ENCODE measurements around the gene ZNF576.

Gene ZNF576

DNA sequence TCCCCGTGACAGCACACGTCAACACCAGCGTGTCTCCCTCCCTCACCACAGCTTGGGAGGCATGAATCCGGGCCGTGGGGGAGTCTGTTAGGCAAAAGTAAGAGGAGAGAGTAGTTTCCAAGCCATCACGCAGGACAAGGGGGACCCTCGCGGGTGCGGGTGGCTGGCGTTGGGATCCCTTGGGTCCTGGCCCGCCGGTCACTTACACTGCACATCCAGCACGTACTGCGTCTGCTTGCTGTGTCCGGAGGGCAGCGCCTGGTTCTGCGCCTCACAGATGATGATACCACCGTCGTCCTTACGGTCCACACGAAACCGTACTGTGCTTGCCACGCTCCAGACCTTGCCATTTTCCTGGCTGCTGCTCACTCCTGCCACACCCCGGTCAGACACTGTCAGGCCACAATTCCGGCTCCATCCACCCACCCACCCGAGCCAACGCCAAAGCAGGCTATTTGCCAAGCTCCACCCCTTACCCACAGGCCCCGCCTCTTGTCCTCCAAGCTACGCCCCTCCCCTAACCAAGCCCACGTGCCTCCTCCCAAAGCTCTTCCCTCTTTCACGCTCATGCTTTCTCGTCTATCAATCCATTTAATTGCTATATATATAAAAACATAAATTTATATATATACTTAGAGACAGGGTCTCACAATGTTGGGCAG lies 29.7 kb downstream of the ZNF576 start:
- no peak overlapping the region for H3K4me3 ChIP-seq (ENCODE audit: low read depth, low read length)
- H3K36me3 ChIP-seq: no peaks in the 10 kb centered on the region
- H3K27me3 ChIP-seq: no peaks in the 10 kb centered on the region
- no peaks in the 10 kb centered on the region for H3K4me1 ChIP-seq
- DNase-seq: peak; percentile 77
- TF ChIP-seq CTCF (IDR thresholded peaks at IDR 0.05; ENCODE audit: low read depth, low read length): peak; percentile 47
- H3K9me3 ChIP-seq: no peaks in the 10 kb centered on the region; the same call in 1 of the 2 replicates

- no peak overlapping the region for H3K4me3 ChIP-seq (ENCODE audit: low read depth, low read length)
- TF ChIP-seq CTCF (IDR thresholded peaks at IDR 0.05; ENCODE audit: low read depth, low read length): no peak
- no peaks in the 10 kb centered on the region for H3K4me1 ChIP-seq
- H3K27me3 ChIP-seq: no peaks in the 10 kb centered on the region
- DNase-seq: no peak
- no peaks in the 10 kb centered on the region; the same call in 1 of the 2 replicates for H3K9me3 ChIP-seq
- H3K36me3 ChIP-seq: no peaks in the 10 kb centered on the region
Measured at GRCh38 chr19:43626838-43627237, 30.4 kb downstream of the ZNF576 start.

DNA sequence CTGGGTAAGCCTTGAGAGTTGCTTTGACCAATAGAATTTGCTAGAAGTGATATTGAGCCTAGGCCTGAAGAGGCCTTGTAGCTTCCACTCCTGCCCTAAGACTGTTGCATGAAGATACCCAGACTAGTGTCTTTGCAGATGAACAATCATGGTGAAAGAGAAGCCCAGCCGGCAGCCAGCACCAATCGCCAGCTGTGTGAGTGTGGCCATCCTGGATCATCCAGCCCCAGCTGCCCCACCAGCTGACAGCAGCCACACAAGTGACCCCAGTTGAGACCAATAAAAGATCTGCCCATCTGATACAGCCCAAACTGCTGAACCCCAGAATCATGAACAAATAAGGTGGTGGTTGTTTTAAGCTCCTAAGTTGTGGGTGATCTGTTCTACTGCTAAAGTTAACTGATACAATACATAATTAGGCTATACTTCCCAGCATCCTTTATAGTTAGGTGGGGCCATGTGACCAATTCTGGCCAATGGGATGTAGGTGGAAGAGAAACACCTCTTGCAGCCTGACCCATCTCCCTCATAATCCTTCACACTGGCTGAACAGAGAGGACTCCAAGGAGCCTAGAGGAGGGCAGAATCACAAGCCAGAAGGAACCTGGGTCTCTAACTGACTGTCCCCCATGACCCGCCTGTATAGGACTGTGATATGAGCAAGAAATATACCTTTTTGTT lies 32.4 kb downstream of the ZNF576 start:
- H3K27me3 ChIP-seq: no peaks in the 10 kb centered on the region
- H3K4me3 ChIP-seq (ENCODE audit: low read depth, low read length): no peak overlapping the region
- TF ChIP-seq CTCF (IDR thresholded peaks at IDR 0.05; ENCODE audit: low read depth, low read length): no peak
- DNase-seq: no peak
- no peaks in the 10 kb centered on the region for H3K36me3 ChIP-seq
- H3K9me3 ChIP-seq: no peaks in the 10 kb centered on the region; the same call in 1 of the 2 replicates
- H3K4me1 ChIP-seq: no peaks in the 10 kb centered on the region

GRCh38 chr19:43631491-43631890 lies 35.1 kb downstream of the ZNF576 start:
- DNase-seq: no peak
- Histone ChIP-seq H3K36me3 (no peaks in the 10 kb centered on the region), H3K27me3 (no peaks in the 10 kb centered on the region), H3K9me3 (no peaks in the 10 kb centered on the region; the same call in 1 of the 2 replicates), H3K4me3 (ENCODE audit: low read depth, low read length) (no peak overlapping the region), H3K4me1 (peaks cover 4% of the 10 kb centered on the region)
- TF ChIP-seq CTCF (IDR thresholded peaks at IDR 0.05; ENCODE audit: low read depth, low read length): no peak

- no peak for TF ChIP-seq CTCF (IDR thresholded peaks at IDR 0.05; ENCODE audit: low read depth, low read length)
- no peaks in the 10 kb centered on the region for H3K36me3 ChIP-seq
- DNase-seq: no peak
Measured at GRCh38 chr19:43633520-43633919, 37.1 kb downstream of the ZNF576 start.

GRCh38 chr19:43634068-43634467 lies 37.7 kb downstream of the ZNF576 start:
- H3K4me1 ChIP-seq: peaks cover 4% of the 10 kb centered on the region
- H3K36me3 ChIP-seq: no peaks in the 10 kb centered on the region
- H3K27me3 ChIP-seq: peaks cover 11% of the 10 kb centered on the region
- H3K4me3 ChIP-seq (ENCODE audit: low read depth, low read length): no peak overlapping the region
- no peak for DNase-seq
- H3K9me3 ChIP-seq: no peaks in the 10 kb centered on the region
- no peak for TF ChIP-seq CTCF (IDR thresholded peaks at IDR 0.05; ENCODE audit: low read depth, low read length)

More at GRCh38 chr19:43633520-43633919, 37.1 kb downstream of the ZNF576 start:
- Histone ChIP-seq H3K4me1 (peaks cover 4% of the 10 kb centered on the region), H3K27me3 (peaks cover 5% of the 10 kb centered on the region), H3K9me3 (no peaks in the 10 kb centered on the region), H3K4me3 (ENCODE audit: low read depth, low read length) (no peak overlapping the region)
